Erythroblast (primary cell): ENCODE results near the gene SLC35F3.

Source experiments
- GATA1 ChIP-seq: IDR thresholded peaks from 2 replicates; pipeline ENCODE4 v1.6.1; 2011; ENCODE audit warnings: low read depth, mild to moderate bottlenecking, control low read depth, low read length, moderate library complexity
- POLR2A ChIP-seq: IDR thresholded peaks from 2 replicates; pipeline ENCODE4 v1.6.1; 2011; ENCODE audit warnings: mild to moderate bottlenecking, low read length

DNA sequence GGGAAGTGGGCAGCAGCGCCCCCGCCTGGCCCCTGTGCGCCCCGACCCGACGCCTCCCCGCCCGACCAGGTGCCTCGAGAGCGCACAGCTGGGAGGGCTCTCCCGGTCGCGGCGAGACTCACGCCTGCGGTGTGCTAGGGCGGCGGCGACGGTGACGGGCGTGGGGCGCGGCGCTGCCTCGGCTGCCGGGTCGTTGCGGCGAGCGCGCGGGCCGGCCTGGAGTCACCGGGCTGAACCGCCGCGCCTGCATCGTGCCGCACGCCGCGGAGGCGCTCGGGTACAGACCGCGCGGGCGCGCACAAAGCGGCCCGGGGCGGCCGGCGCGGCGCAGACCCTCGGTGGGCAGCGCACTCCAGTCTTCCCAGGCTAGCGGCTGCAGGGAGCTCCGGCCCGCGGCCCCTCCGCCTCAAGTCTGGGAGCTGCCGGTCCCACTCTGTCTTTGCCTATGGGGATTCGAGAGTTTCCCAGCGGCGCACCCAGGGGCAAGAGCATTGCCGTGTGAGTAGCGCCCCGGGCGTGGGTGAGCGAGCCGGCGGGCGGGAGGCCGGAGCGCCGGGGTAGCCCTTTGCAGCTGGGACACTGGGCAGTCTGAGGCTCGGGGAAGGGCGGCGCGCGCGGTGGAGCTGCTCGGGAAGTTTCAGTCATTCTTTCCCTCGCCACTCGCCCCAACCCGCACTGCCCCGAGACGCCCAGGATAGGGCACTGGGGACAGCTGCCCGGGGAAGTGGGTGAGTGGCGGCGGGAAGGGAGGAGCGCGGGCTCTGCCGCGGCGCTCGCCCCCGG, at the start of gene SLC35F3:
- TF ChIP-seq POLR2A (no peak), GATA1 (no peak)
